Parathyroid adenoma (tissue), 2 donors: ENCODE measurements around the gene PIWIL4.

ENCODE experiments used
- H2AFZ ChIP-seq: fragments of 300-600 bp; sonication (generic); one replicate; pipeline ENCODE4 v1.7.0; 2017; ENCODE audit warnings: antibody characterized with exemption, mild to moderate bottlenecking
- H3K27ac ChIP-seq: fragments of 300-600 bp; sonication (generic); one replicate; pipeline ENCODE4 v1.7.0; 2017
- H3K27me3 ChIP-seq: fragments of 300-600 bp; sonication (generic); one replicate; pipeline ENCODE4 v1.7.0; 2017; ENCODE audit warnings: low read length; ENCODE audit not compliant: control insufficient read depth, insufficient read depth
- H3K36me3 ChIP-seq: fragments of 300-600 bp; sonication (generic); one replicate; pipeline ENCODE4 v1.7.0; 2017; ENCODE audit warnings: low read length; ENCODE audit not compliant: control insufficient read depth, insufficient read depth
- H3K4me1 ChIP-seq: fragments of 300-600 bp; sonication (generic); one replicate; pipeline ENCODE4 v1.7.0; 2017; ENCODE audit warnings: control low read depth
- H3K4me2 ChIP-seq: fragments of 300-600 bp; sonication (generic); one replicate; pipeline ENCODE4 v1.7.0; 2017; ENCODE audit warnings: low read length
- H3K4me3 ChIP-seq: fragments of 300-600 bp; sonication (generic); one replicate; pipeline ENCODE4 v1.7.0; 2017; ENCODE audit warnings: low read depth, low read length
- H3K79me2 ChIP-seq: fragments of 300-600 bp; sonication (generic); one replicate; pipeline ENCODE4 v1.7.0; 2017; ENCODE audit warnings: control low read depth
- H3K9ac ChIP-seq: fragments of 300-600 bp; sonication (generic); one replicate; pipeline ENCODE4 v1.7.0; 2017; ENCODE audit warnings: mild to moderate bottlenecking
- H3K9me3 ChIP-seq: fragments of 300-600 bp; sonication (generic); one replicate; pipeline ENCODE4 v1.7.0; 2017; ENCODE audit warnings: low read length; ENCODE audit not compliant: control insufficient read depth
- TF ChIP-seq, protein P1 (sequence below): fragments of 300-600 bp; sonication (generic); IDR thresholded peaks from one replicate; pipeline ENCODE4 v1.7.0; 2017; ENCODE audit warnings: antibody characterized with exemption, mild to moderate bottlenecking
- donor health status: primary hyperparathyroidism.

PIWIL4 gene

GRCh38 chr11:94533206-94533605, 34.0 kb upstream of the PIWIL4 start:
- TF ChIP-seq, protein P1, sequence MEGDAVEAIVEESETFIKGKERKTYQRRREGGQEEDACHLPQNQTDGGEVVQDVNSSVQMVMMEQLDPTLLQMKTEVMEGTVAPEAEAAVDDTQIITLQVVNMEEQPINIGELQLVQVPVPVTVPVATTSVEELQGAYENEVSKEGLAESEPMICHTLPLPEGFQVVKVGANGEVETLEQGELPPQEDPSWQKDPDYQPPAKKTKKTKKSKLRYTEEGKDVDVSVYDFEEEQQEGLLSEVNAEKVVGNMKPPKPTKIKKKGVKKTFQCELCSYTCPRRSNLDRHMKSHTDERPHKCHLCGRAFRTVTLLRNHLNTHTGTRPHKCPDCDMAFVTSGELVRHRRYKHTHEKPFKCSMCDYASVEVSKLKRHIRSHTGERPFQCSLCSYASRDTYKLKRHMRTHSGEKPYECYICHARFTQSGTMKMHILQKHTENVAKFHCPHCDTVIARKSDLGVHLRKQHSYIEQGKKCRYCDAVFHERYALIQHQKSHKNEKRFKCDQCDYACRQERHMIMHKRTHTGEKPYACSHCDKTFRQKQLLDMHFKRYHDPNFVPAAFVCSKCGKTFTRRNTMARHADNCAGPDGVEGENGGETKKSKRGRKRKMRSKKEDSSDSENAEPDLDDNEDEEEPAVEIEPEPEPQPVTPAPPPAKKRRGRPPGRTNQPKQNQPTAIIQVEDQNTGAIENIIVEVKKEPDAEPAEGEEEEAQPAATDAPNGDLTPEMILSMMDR, result no peak
- no peaks in the 10 kb centered on the region for H3K36me3 ChIP-seq
- no peaks in the 10 kb centered on the region for H3K27me3 ChIP-seq
- no peak overlapping the region for H3K4me2 ChIP-seq
- no peak overlapping the region for H2AFZ ChIP-seq
- no peak overlapping the region for H3K9ac ChIP-seq
- no peaks in the 10 kb centered on the region for H3K4me1 ChIP-seq
- H3K9me3 ChIP-seq, result no peaks in the 10 kb centered on the region
- H3K4me3 ChIP-seq, result no peak overlapping the region
- no peak overlapping the region for H3K27ac ChIP-seq
- no peaks in the 10 kb centered on the region for H3K79me2 ChIP-seq

GRCh38 chr11:94533696-94534630, 33.2 kb upstream of the PIWIL4 start:
- Histone ChIP-seq H2AFZ (no peak overlapping the region), H3K27me3 (no peaks in the 10 kb centered on the region), H3K4me1 (no peaks in the 10 kb centered on the region), H3K79me2 (no peaks in the 10 kb centered on the region), H3K9ac (no peak overlapping the region), H3K27ac (no peak overlapping the region), H3K4me3 (no peak overlapping the region), H3K4me2 (no peak overlapping the region), H3K36me3 (no peaks in the 10 kb centered on the region), H3K9me3 (no peaks in the 10 kb centered on the region)
- TF ChIP-seq, protein P1, result no peak

DNA sequence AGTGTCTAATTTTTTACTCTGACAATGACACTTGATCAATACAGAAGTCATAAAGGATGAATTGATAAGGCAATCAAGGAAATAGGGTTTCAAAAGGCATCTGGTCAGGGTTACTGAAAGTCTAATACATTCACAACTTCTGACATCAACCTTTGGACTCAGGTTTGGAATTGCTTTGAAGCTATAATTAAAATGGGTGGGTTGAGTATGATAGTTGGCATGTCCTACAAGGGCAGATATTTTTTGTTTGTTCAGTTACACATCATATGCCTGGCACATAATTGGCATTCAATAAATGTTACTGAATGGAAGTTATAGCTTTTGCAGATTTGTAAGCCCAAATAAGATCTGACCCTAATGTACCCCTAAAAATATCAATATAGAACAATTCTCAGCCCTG, 30.8 kb upstream of the PIWIL4 start:
- no peak overlapping the region for H3K9ac ChIP-seq
- no peaks in the 10 kb centered on the region for H3K36me3 ChIP-seq
- H3K27ac ChIP-seq, result no peak overlapping the region
- no peak overlapping the region for H3K4me2 ChIP-seq
- no peaks in the 10 kb centered on the region for H3K9me3 ChIP-seq
- H3K4me3 ChIP-seq, result no peak overlapping the region
- no peaks in the 10 kb centered on the region for H3K27me3 ChIP-seq
- TF ChIP-seq, protein P1, result no peak
- H3K4me1 ChIP-seq, result no peaks in the 10 kb centered on the region
- no peak overlapping the region for H2AFZ ChIP-seq
- no peaks in the 10 kb centered on the region for H3K79me2 ChIP-seq

DNA sequence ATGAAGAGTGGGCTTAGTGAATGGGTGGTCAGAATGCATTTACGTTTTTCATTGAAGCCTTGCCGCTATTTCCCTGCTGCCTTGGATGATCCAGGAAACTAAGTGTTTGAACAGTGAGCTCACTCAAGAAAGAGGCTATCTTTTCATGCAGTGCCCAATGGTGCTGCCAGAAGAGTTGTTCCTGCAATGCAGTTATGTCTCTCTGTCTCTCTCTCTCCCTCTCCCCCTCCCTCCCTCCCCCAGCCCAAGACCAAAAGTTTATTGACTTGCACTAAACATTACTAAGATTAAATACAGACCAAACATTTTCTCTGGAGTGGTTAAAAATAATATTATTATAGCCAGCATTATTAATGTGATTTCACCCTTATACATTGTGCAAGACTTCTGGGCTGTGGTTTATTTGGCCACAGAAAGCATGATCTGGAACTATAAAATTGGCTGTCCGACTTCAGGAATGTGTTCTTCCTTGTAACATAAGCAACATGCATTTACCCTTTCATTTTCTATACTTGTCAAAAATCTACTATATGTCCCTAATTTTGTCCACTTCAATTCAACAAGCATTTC, 30.1 kb upstream of the PIWIL4 start:
- Histone ChIP-seq H3K4me3 (no peak overlapping the region), H3K9ac (no peak overlapping the region), H3K4me1 (no peaks in the 10 kb centered on the region), H3K27me3 (no peaks in the 10 kb centered on the region), H2AFZ (no peak overlapping the region), H3K4me2 (no peak overlapping the region), H3K36me3 (no peaks in the 10 kb centered on the region), H3K27ac (no peak overlapping the region), H3K9me3 (no peaks in the 10 kb centered on the region), H3K79me2 (no peaks in the 10 kb centered on the region)
- TF ChIP-seq, protein P1, result no peak
